HFF-Myc (cell line): ENCODE measurements around the gene NEMP1.
"Not testable (repeated sequence)": the region's sequence is repeated elsewhere in the genome, so short reads cannot be mapped to it uniquely, and the experiment has no call there.

Source experiments
- DNase-seq: peaks from one replicate; pipeline ENCODE4 v3.0.0-alpha.2; 2011; ENCODE audit warnings: low read depth; ENCODE audit errors: extremely low read depth
- H3K4me3 ChIP-seq: replicated peaks from 2 replicates; pipeline ENCODE4 v1.5.1; 2011; ENCODE audit warnings: low read depth, mild to moderate bottlenecking, control low read depth, low read length
- CTCF ChIP-seq: IDR thresholded peaks from 2 replicates; pipeline ENCODE4 v1.5.1; 2012; ENCODE audit warnings: mild to moderate bottlenecking, low read depth, low read length, control low read depth; ENCODE audit errors: missing control alignments

The NEMP1 gene

GRCh38 chr12:57085999-57086492, 7.5 kb upstream of the NEMP1 start:
- DNase-seq: peak; percentile 67
- TF ChIP-seq CTCF: no peak
- peak overlapping the region; percentile 73 for H3K4me3 ChIP-seq

GRCh38 chr12:57080855-57081254, 2.3 kb upstream of the NEMP1 start:
- no peak for TF ChIP-seq CTCF
- no peak overlapping the region for H3K4me3 ChIP-seq
- no peak for DNase-seq

- no peak for TF ChIP-seq CTCF
- DNase-seq: no peak
- no peak overlapping the region for H3K4me3 ChIP-seq
These were observed 1.2 kb upstream of the NEMP1 start for GRCh38 chr12:57079821-57080220.

DNA sequence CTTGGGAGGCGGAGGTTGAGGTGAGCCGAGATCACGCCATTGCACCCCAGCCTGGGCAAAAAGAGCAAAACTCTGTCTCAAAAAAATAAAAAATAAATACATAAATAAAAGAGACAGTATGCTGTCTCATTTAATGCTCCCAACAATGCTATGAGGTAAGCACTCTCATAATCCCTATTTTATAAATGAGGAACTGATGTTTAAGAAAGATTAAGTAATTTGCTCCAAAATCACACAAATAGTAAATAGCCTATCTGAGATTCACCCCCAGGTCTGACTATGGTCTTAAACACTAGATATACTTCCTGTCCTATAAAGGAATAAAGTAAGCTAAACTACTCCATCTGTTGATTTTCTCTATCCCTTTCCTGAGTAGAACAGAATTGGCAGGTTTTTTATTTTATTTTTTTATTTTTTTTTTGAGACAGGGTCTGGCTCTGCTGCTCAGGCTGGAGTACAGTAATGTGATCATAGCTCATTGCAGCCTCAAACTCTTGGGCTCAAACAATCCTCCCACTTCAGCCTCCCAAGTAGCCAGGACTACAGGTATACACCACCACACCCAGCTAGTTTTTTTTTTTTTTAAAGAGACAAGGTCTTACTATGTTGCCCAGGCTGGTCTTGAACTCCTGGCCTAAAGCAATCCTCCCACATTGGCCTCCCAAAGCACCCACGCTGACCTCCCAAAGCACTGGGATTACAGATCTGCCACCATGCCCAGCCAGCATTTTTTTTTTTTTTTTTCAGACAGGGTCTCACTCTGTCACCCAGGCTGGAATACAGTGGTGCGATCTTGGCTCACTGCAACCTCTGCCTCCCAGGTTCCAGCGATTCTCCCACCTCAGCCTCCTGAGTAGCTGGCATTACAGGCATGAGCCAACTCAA, 4.8 kb downstream of the NEMP1 start:
- H3K4me3 ChIP-seq, DNase-seq: not testable (repeated sequence)

- H3K4me3 ChIP-seq: no peak overlapping the region
- no peak for DNase-seq
- no peak for TF ChIP-seq CTCF
These were observed 5.9 kb downstream of the NEMP1 start for GRCh38 chr12:57072661-57073060.

DNA sequence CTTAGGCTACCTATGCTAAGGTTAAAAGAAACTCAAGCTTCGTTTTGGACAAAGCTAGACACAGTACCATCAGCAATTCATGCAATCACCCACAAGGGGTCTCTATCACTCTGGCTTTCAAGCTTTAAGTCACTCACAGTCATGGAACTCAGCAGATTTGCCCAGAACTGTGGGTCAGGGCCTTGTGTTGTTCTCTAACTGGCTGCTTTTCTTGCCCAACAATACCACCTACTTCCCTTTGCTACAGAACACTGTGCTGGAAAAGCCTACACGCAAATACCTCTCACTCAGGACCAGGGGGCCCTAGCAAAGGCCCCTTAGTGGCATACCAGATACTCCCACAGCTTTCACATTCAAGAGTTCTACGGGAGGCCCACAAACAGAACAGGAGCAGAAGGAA, 9.1 kb downstream of the NEMP1 start:
- DNase-seq: peak; percentile 84
- TF ChIP-seq CTCF: peak; percentile 81
- no peak overlapping the region for H3K4me3 ChIP-seq

- H3K4me3 ChIP-seq: no peak overlapping the region
- TF ChIP-seq CTCF: no peak
- DNase-seq: no peak
These were observed 12.3 kb downstream of the NEMP1 start for GRCh38 chr12:57066245-57066644.
